ENCODE data around the gene C11orf91.

C11orf91 gene

GRCh38 chr11:33725496-33725895, 24.9 kb upstream of the C11orf91 start:
- no peak for TF ChIP-seq CTCF (IDR thresholded peaks at IDR 0.05; ENCODE audit: poor library complexity, severe bottlenecking)
- Histone ChIP-seq H3K4me1 (ENCODE audit: insufficient read depth, poor library complexity, severe bottlenecking) (peaks cover 84% of the 10 kb centered on the region), H3K9me3 (ENCODE audit: severe bottlenecking) (no peaks in the 10 kb centered on the region), H3K36me3 (ENCODE audit: low read depth) (peaks cover 76% of the 10 kb centered on the region), H3K27ac (ENCODE audit: poor library complexity, severe bottlenecking) (peak overlapping the region; percentile 91), H3K4me3 (ENCODE audit: severe bottlenecking) (no peak overlapping the region), H3K27me3 (ENCODE audit: insufficient read depth, poor library complexity, severe bottlenecking) (no peaks in the 10 kb centered on the region)
- ATAC-seq (ENCODE audit: low read depth) = no peak
- no peak for DNase-seq (ENCODE audit: low spot score)

GRCh38 chr11:33724644-33725035, 24.0 kb upstream of the C11orf91 start:
- DNase-seq (ENCODE audit: low spot score) = no peak
- TF ChIP-seq CTCF (IDR thresholded peaks at IDR 0.05; ENCODE audit: poor library complexity, severe bottlenecking) = no peak
- Histone ChIP-seq H3K27me3 (ENCODE audit: insufficient read depth, poor library complexity, severe bottlenecking) (no peaks in the 10 kb centered on the region), H3K36me3 (ENCODE audit: low read depth) (peaks cover 76% of the 10 kb centered on the region), H3K4me1 (ENCODE audit: insufficient read depth, poor library complexity, severe bottlenecking) (peaks cover 84% of the 10 kb centered on the region), H3K4me3 (ENCODE audit: severe bottlenecking) (no peak overlapping the region), H3K27ac (ENCODE audit: poor library complexity, severe bottlenecking) (peak overlapping the region; percentile 91), H3K9me3 (ENCODE audit: severe bottlenecking) (no peaks in the 10 kb centered on the region)
- ATAC-seq (ENCODE audit: low read depth) = peak; percentile 15; the same call in 2 of the 3 replicates

GRCh38 chr11:33723238-33723881, 22.7 kb upstream of the C11orf91 start:
- Histone ChIP-seq H3K36me3 (ENCODE audit: low read depth) (peaks cover 76% of the 10 kb centered on the region), H3K4me3 (ENCODE audit: severe bottlenecking) (no peak overlapping the region), H3K27ac (ENCODE audit: poor library complexity, severe bottlenecking) (peak overlapping the region; percentile 91), H3K27me3 (ENCODE audit: insufficient read depth, poor library complexity, severe bottlenecking) (no peaks in the 10 kb centered on the region), H3K9me3 (ENCODE audit: severe bottlenecking) (no peaks in the 10 kb centered on the region), H3K4me1 (ENCODE audit: insufficient read depth, poor library complexity, severe bottlenecking) (peaks cover 83% of the 10 kb centered on the region)
- ATAC-seq (ENCODE audit: low read depth) (peak; percentile 75), DNase-seq (ENCODE audit: low spot score) (no peak)
- TF ChIP-seq CTCF (IDR thresholded peaks at IDR 0.05; ENCODE audit: poor library complexity, severe bottlenecking) = no peak

DNA sequence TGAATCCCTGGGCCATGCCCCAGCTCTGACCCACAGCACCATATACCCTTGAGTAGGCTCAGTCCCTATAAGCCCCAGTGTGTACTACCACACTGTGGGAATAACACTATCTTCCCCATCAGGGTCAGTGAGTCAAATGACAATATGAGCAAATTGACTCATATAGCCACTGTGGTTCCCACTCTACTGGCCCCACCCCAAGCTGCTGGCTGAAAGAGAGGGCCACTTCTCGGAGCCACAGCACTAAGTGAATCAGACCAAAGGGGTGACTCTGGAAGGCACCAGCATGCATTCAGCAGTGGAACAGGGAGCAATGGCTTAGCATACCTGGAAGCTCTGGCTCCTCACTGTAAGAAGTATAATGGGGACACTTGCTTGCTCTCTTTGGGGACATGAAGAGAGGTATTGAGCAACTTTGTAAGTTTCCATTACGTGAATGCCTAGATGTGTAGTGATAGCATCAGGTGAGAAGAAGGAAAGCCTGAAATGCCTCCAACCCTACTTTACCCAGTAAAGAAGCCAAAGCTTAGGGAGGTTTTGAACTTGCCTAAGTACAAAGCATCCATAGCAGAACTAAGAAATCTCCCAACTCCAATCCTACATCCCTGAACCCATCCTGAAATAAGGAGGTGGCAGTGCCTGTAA, 22.1 kb upstream of the C11orf91 start:
- peak; percentile 8; the same call in 1 of the 3 replicates for ATAC-seq (ENCODE audit: low read depth)
- Histone ChIP-seq H3K27ac (ENCODE audit: poor library complexity, severe bottlenecking) (peak overlapping the region; percentile 91), H3K4me3 (ENCODE audit: severe bottlenecking) (no peak overlapping the region)

More for the DNA sequence above, 22.1 kb upstream of the C11orf91 start:
- H3K9me3 ChIP-seq (ENCODE audit: severe bottlenecking) = no peaks in the 10 kb centered on the region
- TF ChIP-seq CTCF (IDR thresholded peaks at IDR 0.05; ENCODE audit: poor library complexity, severe bottlenecking) = no peak
- H3K27me3 ChIP-seq (ENCODE audit: insufficient read depth, poor library complexity, severe bottlenecking) = no peaks in the 10 kb centered on the region
- H3K4me1 ChIP-seq (ENCODE audit: insufficient read depth, poor library complexity, severe bottlenecking) = peaks cover 83% of the 10 kb centered on the region
- DNase-seq (ENCODE audit: low spot score) = no peak
- H3K36me3 ChIP-seq (ENCODE audit: low read depth) = peaks cover 83% of the 10 kb centered on the region

Data from RWPE2 (cell line).